ENCODE results near the gene ANKMY1.
A peak's percentile ranks its signal among the peaks of the same experiment; 100 is the strongest.

The ANKMY1 gene

DNA sequence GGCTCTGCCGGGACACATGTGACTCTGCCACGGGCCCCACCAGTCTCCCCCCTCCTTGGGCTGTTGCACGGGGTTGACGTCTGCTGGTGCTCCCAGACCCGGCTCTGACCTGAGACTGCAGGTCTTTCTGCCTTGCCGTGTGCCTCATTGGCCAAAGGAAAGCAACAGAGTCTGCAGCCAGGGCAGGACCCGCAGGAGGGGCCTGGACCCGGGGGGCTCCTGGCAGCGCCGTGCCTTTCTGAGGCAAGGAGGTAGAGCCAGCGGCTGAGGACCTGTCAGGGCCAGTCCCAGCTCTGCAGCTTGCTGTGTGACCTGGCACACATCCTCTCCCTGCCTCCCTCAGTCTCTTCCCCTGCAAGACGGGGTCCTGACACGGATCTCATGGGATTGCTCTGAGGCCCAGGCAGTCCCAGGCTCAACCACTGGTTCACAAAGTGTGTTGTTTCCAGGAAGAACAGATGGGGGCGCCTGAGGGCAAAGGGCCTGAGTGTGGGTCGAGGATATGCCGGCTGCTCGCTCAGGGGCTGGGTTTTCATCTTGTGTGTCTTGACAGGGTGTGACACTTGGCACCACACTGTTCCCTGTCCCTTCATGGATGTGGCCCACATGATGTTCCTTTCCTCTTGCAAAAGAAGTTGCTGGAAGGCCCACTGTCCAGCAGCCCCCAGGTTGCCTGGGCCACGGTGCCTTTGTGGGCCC is 37.7 kb upstream of the ANKMY1 start:
- DNase-seq (ENCODE audit: low read depth), result no peak

DNA sequence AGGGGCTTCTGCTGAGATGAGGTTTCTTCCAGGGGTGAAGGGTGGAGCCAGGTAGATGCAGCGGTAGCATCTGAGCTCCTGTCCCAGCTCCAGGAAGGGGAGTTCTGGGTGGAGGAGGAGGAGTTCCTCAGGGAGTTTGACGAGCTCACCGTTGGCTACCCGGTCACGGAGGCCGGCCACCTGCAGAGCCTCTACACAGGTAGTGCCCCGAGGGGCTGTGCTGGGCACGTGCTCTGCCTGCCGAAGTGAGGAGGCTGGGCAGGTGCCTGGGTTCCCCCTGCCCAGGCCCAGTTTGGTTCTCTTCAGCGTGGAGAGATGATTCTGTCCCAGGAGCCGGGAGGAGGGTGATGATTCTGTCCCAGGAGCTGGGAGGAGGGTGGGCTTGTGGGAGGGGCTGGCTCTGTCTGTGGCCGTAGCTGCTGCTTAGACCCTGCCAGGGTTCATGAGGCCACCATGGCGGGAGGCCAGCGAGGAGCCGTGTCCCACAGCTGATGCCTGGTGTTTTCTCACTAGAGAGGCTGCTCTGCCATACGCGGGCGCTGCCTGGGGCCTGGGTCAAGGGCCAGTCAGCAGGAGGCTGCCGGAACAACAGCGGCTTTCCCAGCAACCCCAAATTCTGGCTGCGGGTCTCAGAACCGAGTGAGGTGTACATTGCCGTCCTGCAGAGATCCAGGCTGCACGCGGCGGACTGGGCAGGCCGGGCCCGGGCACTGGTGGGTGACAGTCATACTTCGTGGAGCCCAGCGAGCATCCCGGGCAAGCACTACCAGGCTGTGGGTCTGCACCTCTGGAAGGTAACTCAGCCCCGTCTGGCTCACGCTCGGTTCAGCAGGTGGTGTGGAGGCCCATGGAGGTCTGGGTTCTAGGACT is 37.0 kb upstream of the ANKMY1 start:
- DNase-seq (ENCODE audit: low read depth), result no peak

DNA sequence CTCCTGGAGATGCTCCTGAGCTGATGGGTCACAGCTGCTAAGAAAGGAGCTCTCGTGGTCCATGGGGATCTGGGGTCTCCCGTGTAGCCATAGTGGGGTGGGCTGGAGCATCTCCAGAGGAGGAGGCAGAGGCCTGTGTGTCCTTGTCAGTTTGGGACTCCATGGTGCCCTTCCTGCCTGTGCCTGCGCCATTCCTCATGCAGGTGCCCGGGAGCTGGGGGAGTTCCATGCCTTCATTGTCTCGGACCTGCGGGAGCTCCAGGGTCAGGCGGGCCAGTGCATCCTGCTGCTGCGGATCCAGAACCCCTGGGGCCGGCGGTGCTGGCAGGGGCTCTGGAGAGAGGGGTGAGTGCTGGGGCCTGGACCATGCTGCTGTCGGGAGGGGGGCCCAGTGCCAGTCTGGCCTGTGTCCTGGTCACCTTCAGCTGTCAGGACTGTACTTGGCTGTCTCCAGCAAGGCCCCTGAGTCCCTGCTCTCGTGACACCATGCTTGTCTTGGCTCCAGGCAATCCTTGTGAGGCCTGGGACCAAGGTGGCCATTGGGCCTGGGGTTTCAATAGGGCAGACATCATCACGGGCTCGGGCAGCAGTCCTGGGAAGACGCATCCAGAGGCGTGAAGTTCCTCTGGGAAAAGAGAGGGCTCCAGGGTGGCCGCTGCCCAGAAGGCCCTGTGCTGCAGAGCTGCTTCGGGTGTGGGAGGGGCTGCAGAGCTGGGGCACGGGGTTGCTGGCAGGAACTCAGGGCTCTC is 36.1 kb upstream of the ANKMY1 start:
- no peak for DNase-seq (ENCODE audit: low read depth)

DNA sequence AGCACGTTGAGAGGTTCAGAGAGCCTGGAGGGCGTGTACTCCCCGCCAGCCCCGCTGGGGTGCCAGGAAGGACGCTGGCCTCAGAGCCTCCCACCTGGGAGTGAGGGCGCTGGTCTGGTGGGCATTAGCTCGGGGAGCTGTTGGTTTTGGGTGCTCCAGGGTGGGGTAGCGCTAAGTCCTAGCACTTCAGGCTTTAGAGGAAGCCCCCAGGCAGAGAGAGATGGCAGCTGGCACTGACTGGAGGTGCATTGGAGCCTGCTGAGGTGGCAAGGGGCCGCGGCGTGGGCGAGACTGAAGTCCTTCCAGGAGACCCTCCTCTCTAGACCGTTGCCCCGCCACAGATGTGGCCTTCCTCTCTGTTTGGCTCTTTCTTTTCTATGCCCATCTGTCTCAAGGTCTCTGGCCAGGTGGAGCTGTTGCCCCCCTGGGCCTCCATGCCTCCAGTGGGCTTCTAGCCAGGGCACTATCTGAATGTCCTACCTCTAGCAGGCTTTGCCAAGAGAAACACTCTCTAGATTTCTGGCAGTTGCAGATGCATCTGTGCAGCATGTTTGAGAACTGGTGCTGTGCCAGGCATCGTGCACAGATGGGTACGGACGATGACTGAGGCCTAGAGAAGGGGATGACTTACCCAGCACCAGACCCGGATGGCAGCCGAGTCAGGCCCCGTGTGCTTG is 35.4 kb upstream of the ANKMY1 start:
- no peak for DNase-seq (ENCODE audit: low read depth)

DNA sequence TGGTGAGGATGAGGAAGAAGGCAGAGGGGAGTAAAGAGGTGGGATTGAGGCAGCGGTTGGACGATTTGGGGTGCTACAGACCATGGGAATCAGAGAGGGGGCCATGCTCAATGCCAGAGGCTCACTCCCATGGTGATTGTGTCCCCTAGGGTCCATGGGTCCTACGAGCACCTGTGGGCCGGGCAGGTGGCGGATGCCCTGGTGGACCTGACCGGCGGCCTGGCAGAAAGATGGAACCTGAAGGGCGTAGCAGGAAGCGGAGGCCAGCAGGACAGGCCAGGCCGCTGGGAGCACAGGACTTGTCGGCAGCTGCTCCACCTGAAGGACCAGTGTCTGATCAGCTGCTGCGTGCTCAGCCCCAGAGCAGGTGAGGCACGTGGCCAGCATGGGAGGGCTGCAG is 34.0 kb upstream of the ANKMY1 start:
- DNase-seq (ENCODE audit: low read depth), result no peak

DNA sequence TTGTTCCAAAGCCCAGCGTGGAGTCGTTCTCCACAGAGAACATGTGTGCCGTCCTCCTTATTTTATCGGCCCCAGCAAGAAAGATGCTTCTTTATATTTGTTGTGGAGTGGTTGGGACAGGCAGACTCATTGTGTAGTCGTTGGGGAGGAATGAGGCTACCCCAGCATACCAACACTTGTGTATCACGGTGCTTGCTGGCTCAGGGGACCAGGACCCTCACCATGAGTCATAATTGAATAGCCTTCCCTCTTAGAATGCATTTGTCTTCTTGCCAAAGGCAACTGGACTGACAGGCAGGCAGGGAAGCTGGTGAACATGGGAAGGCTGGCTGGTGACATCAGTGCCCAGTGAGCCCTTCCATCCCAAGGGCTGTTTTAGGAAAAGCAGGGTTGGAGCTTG is 33.4 kb upstream of the ANKMY1 start:
- no peak for DNase-seq (ENCODE audit: low read depth)

DNA sequence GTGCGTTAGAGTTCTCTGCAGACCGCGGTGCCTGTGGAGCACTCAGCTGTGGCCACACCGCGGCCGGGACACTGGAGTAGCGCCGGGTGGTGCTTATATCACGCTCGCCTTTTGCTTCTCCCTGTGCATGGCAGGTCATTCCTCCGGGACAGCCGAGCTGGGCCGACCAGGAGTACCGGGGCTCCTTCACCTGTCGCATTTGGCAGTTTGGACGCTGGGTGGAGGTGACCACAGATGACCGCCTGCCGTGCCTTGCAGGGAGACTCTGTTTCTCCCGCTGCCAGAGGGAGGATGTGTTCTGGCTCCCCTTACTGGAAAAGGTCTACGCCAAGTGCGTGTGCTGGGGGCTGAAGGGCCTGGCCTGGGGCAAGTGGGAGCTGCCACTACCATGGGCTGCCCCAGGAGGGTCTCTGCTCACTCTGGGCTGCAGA is 32.9 kb upstream of the ANKMY1 start:
- DNase-seq (ENCODE audit: low read depth), result no peak

DNA sequence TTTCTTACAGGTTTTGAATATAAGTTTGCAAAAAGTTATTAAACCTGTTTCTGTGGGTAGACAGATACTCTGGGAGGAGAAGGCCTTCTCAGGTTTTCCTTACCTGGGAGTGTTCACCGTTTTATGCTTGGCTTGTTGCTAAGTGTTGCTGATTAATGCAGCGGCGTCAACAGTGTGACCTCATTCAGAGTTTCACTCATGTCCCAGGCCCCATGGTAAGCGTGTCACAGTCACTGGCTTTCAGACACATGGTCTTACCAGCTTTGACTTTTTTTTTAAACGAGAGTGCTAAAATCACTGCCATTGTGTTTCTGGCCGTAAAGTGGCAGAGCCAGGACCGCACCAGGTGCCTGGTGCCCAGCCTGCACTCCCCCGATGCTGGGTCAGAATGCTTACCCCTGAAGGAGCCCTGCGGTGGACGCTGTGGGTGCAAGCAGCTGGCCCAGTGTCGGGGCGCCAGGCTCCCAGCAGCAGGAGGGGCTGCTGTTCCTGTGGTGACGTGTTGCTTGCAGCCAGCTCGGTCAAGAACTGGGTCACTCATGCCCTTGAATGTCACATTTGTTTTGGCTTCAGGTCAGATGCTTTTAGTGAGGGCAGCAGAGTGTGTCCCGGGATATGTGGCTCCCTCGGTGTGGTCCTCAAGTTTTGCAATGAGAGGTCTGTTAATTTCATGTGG is 32.2 kb upstream of the ANKMY1 start:
- no peak for DNase-seq (ENCODE audit: low read depth)

DNA sequence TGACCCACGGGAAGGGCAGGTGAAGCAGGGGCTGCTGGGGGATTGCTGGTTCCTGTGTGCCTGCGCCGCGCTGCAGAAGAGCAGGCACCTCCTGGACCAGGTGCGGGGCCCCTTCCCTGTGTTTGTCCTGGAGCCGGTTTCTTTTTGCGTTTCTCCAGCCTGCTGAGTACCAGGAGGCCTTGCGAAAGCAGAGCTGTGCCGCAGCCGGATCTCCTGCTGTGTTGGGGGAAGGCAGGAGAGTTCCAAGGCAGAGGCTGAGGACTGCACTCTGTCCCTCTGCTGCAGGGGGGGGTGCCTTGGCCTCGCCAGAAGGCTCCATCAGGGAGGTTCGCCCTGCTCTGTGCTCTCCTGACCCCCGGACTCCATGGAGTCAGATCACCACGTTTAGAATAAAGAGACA is 31.6 kb upstream of the ANKMY1 start:
- no peak for DNase-seq (ENCODE audit: low read depth)

DNA sequence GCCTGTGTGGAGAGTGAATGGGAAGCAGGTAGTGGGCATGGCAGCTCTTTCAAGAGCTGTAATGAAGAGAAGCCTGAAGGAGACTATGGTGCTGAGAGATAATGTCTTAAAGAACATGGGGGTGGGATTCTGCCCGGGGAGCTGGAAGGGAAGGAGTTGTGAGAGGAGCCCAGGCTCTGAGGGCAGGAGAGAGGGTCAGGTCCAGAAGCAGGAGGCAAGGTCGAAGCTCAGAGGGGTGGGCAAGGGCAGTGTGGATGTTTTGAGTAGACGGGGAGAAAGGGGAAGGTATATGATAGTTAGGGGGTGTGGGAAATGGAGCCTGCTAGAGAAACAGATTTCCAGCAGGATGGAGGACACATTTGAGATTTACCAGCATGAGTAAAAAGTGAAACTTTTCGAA is 30.9 kb upstream of the ANKMY1 start:
- DNase-seq (ENCODE audit: low read depth), result no peak

DNA sequence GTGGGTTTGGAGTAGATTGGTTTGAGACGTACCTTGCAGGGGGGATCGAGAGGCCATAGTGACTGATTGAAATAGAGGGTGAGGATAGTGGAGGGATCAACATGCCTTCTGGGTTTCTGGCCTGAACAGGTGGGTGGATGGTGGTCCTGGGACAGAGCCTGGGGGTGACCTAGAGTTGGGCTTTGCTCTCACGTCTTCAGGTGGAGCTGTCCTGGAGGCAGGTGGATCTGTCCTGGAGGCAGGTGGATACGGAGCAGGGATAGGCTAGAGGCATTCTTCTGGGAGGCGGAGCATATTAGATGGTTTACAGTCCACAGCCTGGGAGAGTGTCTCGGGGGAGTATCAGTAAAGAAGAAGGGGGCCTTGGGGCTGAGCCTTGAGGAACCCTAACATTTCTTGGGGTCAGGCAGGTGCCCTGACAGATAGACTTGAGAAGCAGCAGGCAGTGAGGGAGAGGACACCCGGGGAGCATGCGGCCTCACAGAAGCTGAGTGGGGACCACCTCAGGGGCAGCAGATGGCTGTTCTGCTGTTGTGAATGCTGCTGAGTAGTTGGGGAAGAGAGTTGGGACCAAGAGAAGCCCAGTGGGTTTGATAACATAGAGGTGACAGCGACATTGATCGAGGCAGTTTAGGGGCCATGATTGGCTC is 30.3 kb upstream of the ANKMY1 start:
- no peak for DNase-seq (ENCODE audit: low read depth)

DNA sequence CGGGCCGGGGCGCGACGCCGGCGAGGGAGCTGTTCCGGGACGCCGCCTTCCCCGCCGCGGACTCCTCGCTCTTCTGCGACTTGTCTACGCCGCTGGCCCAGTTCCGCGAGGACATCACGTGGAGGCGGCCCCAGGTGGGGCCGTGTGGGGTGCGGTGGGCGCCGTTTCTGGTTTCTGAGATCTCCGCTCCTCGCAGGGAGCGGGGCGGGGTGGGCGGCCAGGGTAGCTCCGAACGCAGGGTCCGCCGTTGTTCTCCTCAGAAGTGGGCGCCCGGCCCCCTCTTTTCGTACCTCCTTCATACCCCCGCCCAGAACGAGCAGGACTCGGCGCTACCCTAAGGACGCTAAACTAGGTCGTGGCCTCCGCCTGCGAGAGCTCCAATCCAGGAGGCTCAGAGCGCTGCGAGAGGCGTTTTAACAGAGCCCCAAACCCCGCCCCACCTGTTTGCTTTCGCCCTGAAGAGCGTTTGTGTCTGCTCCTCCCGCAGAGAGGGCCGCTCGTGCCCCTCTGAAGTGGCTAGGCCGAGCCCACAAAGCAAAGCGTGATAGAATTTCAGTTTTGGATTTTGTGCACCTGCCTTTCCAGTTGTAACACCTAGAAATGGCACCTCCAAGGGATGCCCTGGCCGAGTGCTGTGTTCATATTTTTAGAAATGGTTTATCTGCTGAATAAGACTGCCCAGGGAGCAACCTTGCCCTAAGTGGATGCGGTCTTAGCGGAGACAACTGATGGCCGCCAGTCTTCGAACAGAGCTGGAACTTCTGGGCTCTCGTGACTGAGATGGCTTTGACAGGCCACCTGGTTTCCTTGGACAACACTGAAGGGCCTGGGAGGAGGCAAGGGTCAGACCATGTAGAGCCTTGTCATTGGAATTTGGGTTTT is 29.4 kb upstream of the ANKMY1 start:
- peak; percentile 39 for DNase-seq (ENCODE audit: low read depth)

DNA sequence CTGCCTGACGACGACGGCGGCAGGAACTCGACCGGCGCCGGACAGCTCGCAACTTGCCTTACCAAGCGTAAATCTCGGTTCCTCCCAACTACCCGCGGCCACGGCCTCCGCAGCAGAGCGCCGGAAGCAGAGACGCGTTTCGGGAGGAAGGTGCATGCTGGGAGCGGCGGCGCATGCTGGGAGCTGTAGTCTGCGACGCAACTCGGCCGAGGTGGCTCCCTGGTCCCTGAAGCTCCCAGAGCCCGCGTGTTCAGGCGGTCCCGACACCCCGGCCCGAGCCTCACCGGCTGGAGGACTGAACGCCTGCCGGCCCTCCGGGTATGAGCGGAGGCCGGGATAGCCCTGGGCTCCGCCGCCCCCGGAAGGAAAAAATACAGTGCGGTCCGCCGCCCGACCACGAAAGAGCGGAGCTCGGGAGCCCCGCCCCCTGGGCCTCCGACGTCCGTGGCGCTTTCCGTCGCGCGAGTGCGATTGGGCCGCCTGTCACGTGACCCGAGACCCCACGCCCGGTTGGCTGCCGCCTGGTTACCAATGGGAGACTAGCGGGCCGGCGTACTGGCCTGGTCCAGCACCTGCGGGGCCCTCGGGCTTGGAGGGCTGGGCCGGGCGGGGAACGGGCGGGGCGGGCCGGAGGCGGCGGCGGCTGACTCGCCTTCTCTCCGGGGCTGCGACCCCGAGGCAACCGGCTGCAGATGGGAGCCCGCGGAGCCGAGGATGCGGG is 28.6 kb upstream of the ANKMY1 start, which contains the start of gene CAPN10:
Gene CAPN10 (plus strand): TSS at position 537 of the 721 bp plus-strand sequence. CDS start 178 bp downstream, at position 715.
- DNase-seq (ENCODE audit: low read depth), result peak; percentile 95

DNA sequence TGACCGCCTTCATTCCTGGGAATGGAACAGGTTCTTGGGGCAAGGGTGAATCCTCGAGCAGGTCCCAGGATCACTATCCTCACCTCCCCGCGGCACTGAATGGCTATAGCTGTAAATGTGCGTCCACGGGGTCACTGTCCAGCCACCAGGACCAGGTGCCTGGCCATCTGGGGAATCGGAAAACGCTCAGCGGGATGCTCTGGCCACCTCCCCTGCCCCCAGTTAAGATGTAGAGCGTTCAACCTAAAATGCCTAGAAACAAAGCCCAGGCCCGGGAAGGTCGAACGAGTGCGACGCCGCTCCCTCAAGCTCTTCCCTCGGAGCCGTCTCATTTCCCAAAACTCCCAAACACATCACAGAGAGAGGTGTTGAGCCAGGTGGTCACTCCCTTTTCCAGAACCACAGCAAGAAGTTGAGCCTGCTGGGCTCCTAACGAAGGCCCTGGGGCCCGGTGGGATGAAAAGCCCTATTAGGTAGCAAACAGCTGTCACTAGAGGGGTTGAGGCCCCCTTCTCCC is 28.0 kb upstream of the ANKMY1 start:
- no peak for DNase-seq (ENCODE audit: low read depth)

DNA sequence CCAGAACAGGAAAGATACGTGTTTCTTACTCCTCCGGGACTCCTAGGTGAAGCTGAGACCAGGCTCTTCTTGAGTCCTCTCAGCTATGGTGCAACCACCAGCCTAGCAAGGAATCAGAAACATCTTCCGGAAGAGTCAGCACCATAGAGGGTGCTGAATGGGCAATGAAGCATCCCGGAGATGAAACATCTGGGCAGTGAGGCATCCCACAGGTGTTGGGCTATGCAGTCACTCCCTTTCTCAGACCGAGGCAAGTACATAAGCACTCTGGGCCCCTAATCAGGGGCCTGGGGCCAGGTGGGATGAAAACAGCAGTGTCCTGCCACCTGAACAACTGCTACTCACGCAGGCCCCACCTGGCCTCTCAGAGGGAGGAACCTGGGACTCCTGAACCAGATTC is 27.3 kb upstream of the ANKMY1 start:
- no peak for DNase-seq (ENCODE audit: low read depth)

DNA sequence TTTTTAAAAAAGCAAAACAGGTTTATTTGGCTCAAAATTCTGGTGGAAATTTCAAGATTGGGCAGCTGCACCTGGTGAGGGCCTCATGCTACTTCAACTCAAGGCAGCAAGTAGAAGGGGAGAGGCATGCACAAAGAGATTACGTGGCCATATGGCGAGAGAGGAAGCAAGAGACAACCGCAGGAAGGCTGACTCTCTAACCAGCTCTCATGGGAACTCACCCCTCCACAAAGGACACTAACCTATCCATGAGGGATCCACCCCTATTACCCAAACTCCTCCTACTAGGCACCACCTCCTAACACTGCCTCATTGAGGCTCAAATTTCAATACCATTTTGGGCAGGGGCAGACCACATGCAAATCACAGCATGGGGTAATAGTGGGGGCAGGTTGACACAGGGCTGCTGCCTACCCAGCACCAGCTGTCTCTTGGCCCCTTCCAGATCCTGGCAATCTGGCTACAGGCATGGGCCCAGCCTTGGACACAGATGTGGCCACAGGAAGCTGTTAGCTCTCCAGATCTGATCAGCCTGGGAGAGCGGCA is 26.8 kb upstream of the ANKMY1 start:
- no peak for DNase-seq (ENCODE audit: low read depth)

DNA sequence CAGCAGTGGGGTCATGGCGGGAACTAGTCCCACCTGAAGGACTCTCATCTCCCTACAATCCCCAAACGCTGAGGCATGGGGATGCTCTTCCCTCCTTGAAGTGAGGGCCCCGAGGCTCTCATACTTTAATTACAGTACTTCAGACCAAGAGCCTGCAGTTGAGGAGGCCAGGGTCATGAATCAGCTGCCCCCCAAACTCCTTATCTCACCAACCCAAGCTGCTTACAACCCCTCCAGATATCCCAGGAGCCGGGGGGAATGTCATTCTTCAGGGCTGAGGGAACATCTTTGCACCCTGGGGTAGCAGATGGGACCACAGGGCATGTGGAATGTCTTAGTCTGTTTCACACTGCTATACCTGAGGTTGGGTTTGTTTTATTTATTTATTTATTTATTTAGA is 26.0 kb upstream of the ANKMY1 start:
- no peak for DNase-seq (ENCODE audit: low read depth)

DNA sequence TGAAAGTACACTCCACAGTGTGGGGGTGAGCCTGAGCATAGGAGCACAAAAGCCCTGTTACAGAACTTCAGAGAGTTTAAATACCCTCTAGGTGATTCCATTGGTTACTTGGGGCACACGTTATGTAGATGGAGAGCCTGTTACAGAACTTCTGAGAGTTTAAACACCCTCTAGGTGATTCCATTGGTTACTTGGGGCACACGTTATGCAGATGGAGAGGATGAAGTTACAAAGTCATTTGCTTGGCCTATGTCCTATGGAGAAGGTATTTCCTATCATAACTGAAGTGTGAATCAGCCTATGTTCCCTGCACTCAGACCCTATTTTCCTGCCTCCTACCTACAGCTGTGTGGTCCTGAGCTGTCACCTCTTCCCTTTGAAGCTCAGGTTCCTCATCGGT is 25.0 kb upstream of the ANKMY1 start:
- no peak for DNase-seq (ENCODE audit: low read depth)

DNA sequence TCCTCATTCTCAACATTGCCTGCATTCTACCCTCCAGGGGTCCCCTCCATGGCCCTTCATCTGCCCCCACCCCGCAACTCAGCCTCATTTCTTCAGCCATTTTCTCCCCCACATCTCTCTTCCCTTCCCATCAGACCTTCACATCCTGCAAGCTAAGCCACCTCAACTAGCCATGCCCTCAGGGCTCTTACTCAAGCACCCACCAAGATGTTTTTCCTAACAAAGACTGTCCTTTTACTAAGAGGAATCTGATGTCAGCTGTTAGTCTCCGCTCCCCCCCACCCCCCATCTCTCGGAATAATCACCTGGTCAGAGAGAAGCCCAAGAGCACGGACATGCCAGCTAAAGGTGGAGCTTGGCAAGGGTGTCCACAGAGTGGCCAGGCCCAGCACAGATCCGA is 24.0 kb upstream of the ANKMY1 start:
- no peak for DNase-seq (ENCODE audit: low read depth)
